B cell (primary cell): Measurements from ENCODE around the gene WDR43.

Experiments
- EZH2 ChIP-seq: IDR thresholded peaks from 2 replicates; pipeline ENCODE4 v1.6.1; 2012; ENCODE audit warnings: borderline replicate concordance, low read depth, mild to moderate bottlenecking, moderate library complexity, low read length; ENCODE audit not compliant: insufficient read depth, poor library complexity, severe bottlenecking
- TF ChIP-seq, protein P1 (sequence below): fragments of 200-600 bp; IDR thresholded peaks from one replicate; pipeline ENCODE4 v1.8.0; 2022; ENCODE audit warnings: antibody characterized with exemption, mild to moderate bottlenecking

DNA sequence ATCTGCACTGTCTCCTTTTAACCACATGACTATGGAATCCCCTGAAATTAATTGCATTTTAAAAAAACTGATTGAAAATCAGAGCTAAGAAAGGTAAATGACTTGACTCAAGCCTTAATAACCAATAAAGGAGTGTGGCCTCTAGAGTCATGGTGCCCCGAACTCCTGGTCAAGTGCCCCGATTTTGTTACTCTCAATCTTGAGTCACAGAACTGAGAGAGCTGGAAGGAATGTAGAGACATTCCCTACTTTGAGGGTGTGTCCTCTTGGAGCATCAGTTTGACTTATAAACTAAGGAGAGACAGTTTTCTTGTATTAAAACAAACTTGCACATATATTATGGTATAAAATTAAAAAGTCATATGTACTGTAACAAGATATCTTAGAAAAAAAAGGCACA is 2.4 kb downstream of the WDR43 start:
- no peak for TF ChIP-seq EZH2
- TF ChIP-seq, protein P1, sequence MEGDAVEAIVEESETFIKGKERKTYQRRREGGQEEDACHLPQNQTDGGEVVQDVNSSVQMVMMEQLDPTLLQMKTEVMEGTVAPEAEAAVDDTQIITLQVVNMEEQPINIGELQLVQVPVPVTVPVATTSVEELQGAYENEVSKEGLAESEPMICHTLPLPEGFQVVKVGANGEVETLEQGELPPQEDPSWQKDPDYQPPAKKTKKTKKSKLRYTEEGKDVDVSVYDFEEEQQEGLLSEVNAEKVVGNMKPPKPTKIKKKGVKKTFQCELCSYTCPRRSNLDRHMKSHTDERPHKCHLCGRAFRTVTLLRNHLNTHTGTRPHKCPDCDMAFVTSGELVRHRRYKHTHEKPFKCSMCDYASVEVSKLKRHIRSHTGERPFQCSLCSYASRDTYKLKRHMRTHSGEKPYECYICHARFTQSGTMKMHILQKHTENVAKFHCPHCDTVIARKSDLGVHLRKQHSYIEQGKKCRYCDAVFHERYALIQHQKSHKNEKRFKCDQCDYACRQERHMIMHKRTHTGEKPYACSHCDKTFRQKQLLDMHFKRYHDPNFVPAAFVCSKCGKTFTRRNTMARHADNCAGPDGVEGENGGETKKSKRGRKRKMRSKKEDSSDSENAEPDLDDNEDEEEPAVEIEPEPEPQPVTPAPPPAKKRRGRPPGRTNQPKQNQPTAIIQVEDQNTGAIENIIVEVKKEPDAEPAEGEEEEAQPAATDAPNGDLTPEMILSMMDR, result no peak
